DND-41 (cell line): Measurements from ENCODE around the gene AP2A2.

Experiments used
- ATAC-seq: fragments of 200-7000 bp; cut with Tn5 transposase; 3 replicates; pipeline ENCODE4 v1.9.1; 2021; ENCODE audit warnings: low read depth; ENCODE audit not compliant: insufficient read depth
- DNase-seq: peaks from one replicate; pipeline ENCODE4 v3.0.0-alpha.2; 2020
- H2AFZ ChIP-seq: 2 replicates; pipeline ENCODE4 v1.6.0; 2012; ENCODE audit warnings: low read depth, low read length
- H3K27ac ChIP-seq: 2 replicates; pipeline ENCODE4 v1.5.1; 2012; ENCODE audit warnings: low read length, inconsistent platforms
- H3K27me3 ChIP-seq: fragments of 200-600 bp; sonication (generic); 2 replicates; pipeline ENCODE4 v1.6.0; 2012; ENCODE audit warnings: low read length, mild to moderate bottlenecking, inconsistent platforms; ENCODE audit not compliant: insufficient read depth, poor library complexity
- H3K36me3 ChIP-seq: 2 replicates; pipeline ENCODE4 v1.5.1; 2012; ENCODE audit warnings: low read length, inconsistent platforms; ENCODE audit not compliant: insufficient read depth
- H3K4me1 ChIP-seq: 2 replicates; pipeline ENCODE4 v1.5.1; 2012; ENCODE audit warnings: mild to moderate bottlenecking, low read length; ENCODE audit not compliant: insufficient read depth
- H3K4me2 ChIP-seq: 2 replicates; pipeline ENCODE4 v1.6.0; 2012; ENCODE audit warnings: mild to moderate bottlenecking, moderate library complexity, low read length, inconsistent platforms; ENCODE audit not compliant: insufficient read depth
- H3K4me3 ChIP-seq, 2 experiments: fragments of 200-600 bp in 1 of 2; shearing (Covaris generic) in 1 of 2; 2 replicates each; pipeline ENCODE4 v1.5.1; 2012 to 2016; ENCODE audit warnings: inconsistent platforms in 2 of 2, low read length in 2 of 2, mild to moderate bottlenecking in 2 of 2, low read depth in 1 of 2, moderate library complexity in 1 of 2
- H3K79me2 ChIP-seq: 2 replicates; pipeline ENCODE4 v1.6.0; 2012; ENCODE audit warnings: low read length, inconsistent platforms; ENCODE audit not compliant: insufficient read depth
- H3K9ac ChIP-seq: 2 replicates; pipeline ENCODE4 v1.6.0; 2012; ENCODE audit warnings: low read depth, mild to moderate bottlenecking, inconsistent platforms, low read length, moderate library complexity
- H3K9me3 ChIP-seq: 2 replicates; pipeline ENCODE4 v1.5.1; 2012; ENCODE audit warnings: low read length, moderate library complexity, mild to moderate bottlenecking, inconsistent platforms; ENCODE audit not compliant: insufficient read depth, severe bottlenecking
- H4K20me1 ChIP-seq: 2 replicates; pipeline ENCODE4 v1.6.0; 2012; ENCODE audit warnings: low read length; ENCODE audit not compliant: insufficient read depth
- CTCF ChIP-seq: IDR thresholded peaks from 2 replicates; pipeline ENCODE4 v1.5.1; 2012; ENCODE audit warnings: borderline replicate concordance, low read length, moderate library complexity, mild to moderate bottlenecking; ENCODE audit not compliant: poor library complexity, severe bottlenecking; ENCODE audit errors: extremely low read depth
- EZH2 ChIP-seq: IDR thresholded peaks from 3 replicates; pipeline ENCODE4 v1.6.1; 2012; ENCODE audit warnings: borderline replicate concordance, low read depth, mild to moderate bottlenecking, moderate library complexity, low read length, inconsistent platforms; ENCODE audit not compliant: severe bottlenecking

The AP2A2 gene

GRCh38 chr11:940496-941135, 14.9 kb downstream of the AP2A2 start:
- Histone ChIP-seq H2AFZ (no peak overlapping the region), H3K9ac (no peak overlapping the region), H3K27ac (no peak overlapping the region), H3K4me2 (no peak overlapping the region), H3K27me3 (no peaks in the 10 kb centered on the region), H4K20me1 (peaks cover 50% of the 10 kb centered on the region), H3K4me1 (no peaks in the 10 kb centered on the region), H3K36me3 (peaks cover 8% of the 10 kb centered on the region; the same call in 1 of the 2 replicates), H3K79me2 (peaks cover 74% of the 10 kb centered on the region), H3K4me3 (no peak overlapping the region), H3K9me3 (no peaks in the 10 kb centered on the region)
- TF ChIP-seq CTCF (no peak), EZH2 (no peak)
- no peak for ATAC-seq
- no peak for DNase-seq

- H3K9ac ChIP-seq: no peak overlapping the region
- H3K27ac ChIP-seq: no peak overlapping the region
- no peak for DNase-seq
- no peaks in the 10 kb centered on the region for H3K27me3 ChIP-seq
- H3K4me2 ChIP-seq: no peak overlapping the region
- peaks cover 18% of the 10 kb centered on the region for H3K36me3 ChIP-seq
- H3K4me3 ChIP-seq: no peak overlapping the region
- no peak for TF ChIP-seq CTCF
- peaks cover 65% of the 10 kb centered on the region for H3K79me2 ChIP-seq
- no peaks in the 10 kb centered on the region for H3K9me3 ChIP-seq
- H3K4me1 ChIP-seq: no peaks in the 10 kb centered on the region
- no peak overlapping the region for H2AFZ ChIP-seq
- no peak for ATAC-seq
- H4K20me1 ChIP-seq: peaks cover 43% of the 10 kb centered on the region
These were observed 17.2 kb downstream of the AP2A2 start for GRCh38 chr11:942823-943222.

- TF ChIP-seq CTCF (no peak), EZH2 (no peak)
- no peaks in the 10 kb centered on the region for H3K9me3 ChIP-seq
- H3K4me3 ChIP-seq: no peak overlapping the region
- H3K79me2 ChIP-seq: peaks cover 52% of the 10 kb centered on the region
- H2AFZ ChIP-seq: no peak overlapping the region
- H3K9ac ChIP-seq: no peak overlapping the region
- peaks cover 20% of the 10 kb centered on the region for H3K36me3 ChIP-seq
- no peaks in the 10 kb centered on the region for H3K27me3 ChIP-seq
- ATAC-seq (no peak), DNase-seq (no peak)
- H3K4me2 ChIP-seq: no peak overlapping the region
- peaks cover 37% of the 10 kb centered on the region for H4K20me1 ChIP-seq
- no peaks in the 10 kb centered on the region for H3K4me1 ChIP-seq
- no peak overlapping the region for H3K27ac ChIP-seq
These were observed 19.2 kb downstream of the AP2A2 start for GRCh38 chr11:944711-945470.
